HepG2 (cell line): ENCODE measurements around the gene UGP2. TPM values are rescaled to one million over a fixed set of nuclear protein-coding genes. Genes with fewer than 3 reads are reported as not detected.

Source experiments
- AKNA ChIP-seq: sonication (generic); formaldehyde crosslinking; IDR thresholded peaks from 2 replicates; pipeline ENCODE4 v1.4.0; 2020; ENCODE audit warnings: missing genetic modification reagents, borderline replicate concordance
- ARNT2 ChIP-seq: sonication (generic); formaldehyde crosslinking; IDR thresholded peaks from 2 replicates; pipeline ENCODE4 v1.8.0; 2022; ENCODE audit warnings: mild to moderate bottlenecking, low read depth, missing genetic modification reagents, moderate library complexity
- MED13 ChIP-seq: sonication (generic); formaldehyde crosslinking; IDR thresholded peaks from 2 replicates; pipeline ENCODE4 v1.5.0; 2020; ENCODE audit warnings: missing genetic modification reagents
- NR1H2 ChIP-seq: sonication (generic); formaldehyde crosslinking; IDR thresholded peaks from 2 replicates; pipeline ENCODE4 v1.8.1; 2022; ENCODE audit warnings: low read depth, missing genetic modification reagents, borderline replicate concordance
- NR3C1 ChIP-seq: sonication (generic); formaldehyde crosslinking; IDR thresholded peaks from 2 replicates; pipeline ENCODE4 v1.4.0; 2020; ENCODE audit warnings: missing genetic modification reagents
- STAG1 ChIP-seq: sonication (generic); formaldehyde crosslinking; IDR thresholded peaks from 2 replicates; pipeline ENCODE4 v1.4.0; 2020; ENCODE audit warnings: missing genetic modification reagents
- TEAD3 ChIP-seq: optimal IDR thresholded peaks from 2 replicates; pipeline ENCODE3; 2016; ENCODE audit warnings: borderline replicate concordance
- ZBTB38 ChIP-seq: sonication (generic); formaldehyde crosslinking; IDR thresholded peaks from 2 replicates; pipeline ENCODE4 v1.5.1; 2020; ENCODE audit warnings: mild to moderate bottlenecking, missing genetic modification reagents
- ZFAT ChIP-seq: sonication (generic); formaldehyde crosslinking; conservative IDR thresholded peaks from 2 replicates; pipeline ENCODE4 v1.8.1; 2023; ENCODE audit warnings: missing genetic modification reagents, inconsistent platforms
- ZNF142 ChIP-seq: sonication (generic); formaldehyde crosslinking; IDR thresholded peaks from 2 replicates; pipeline ENCODE4 v1.4.0; 2020; ENCODE audit warnings: missing genetic modification reagents
- ZNF605 ChIP-seq: sonication (generic); formaldehyde crosslinking; IDR thresholded peaks from 2 replicates; pipeline ENCODE4 v1.8.0; 2022; ENCODE audit warnings: mild to moderate bottlenecking, missing genetic modification reagents
- ZSCAN29 ChIP-seq: sonication (generic); formaldehyde crosslinking; conservative IDR thresholded peaks from 2 replicates; pipeline ENCODE4 v1.4.0; 2020; ENCODE audit warnings: mild to moderate bottlenecking, missing genetic modification reagents
- polyA plus RNA-seq, 8 experiments: library from polyadenylated mRNA; depleted of rRNA in 3 of 8; stranded (reverse) in 7 of 8; unstranded in 1 of 8; fragments of >200 nt; fragmentation: Illumina TruSeq in 4 of 8; extraction: Trizol in 4 of 8; gene quantifications; 2 replicates each; pipeline versions ENCODE4 v1.2.1 to v1.2.3, GENCODE V29; 2011 to 2016; ENCODE audit warnings: low read depth in 4 of 8, missing spikeins in 1 of 8, mixed read lengths in 1 of 8; ENCODE audit not compliant: insufficient read depth in 1 of 8
- total RNA-seq, 5 experiments: library from RNA; depleted of rRNA; stranded (reverse); fragments of >200 nt; fragmentation: Illumina TruSeq; extraction: Trizol; gene quantifications; 2 replicates each; pipeline ENCODE4 v1.2.3, GENCODE V29; 2016; ENCODE audit warnings: low read depth in 1 of 5
- TF ChIP-seq, protein P1 (sequence below): sonication (generic); formaldehyde crosslinking; IDR thresholded peaks from 2 replicates; pipeline ENCODE4 v1.4.0; 2020; ENCODE audit warnings: missing genetic modification reagents

Gene UGP2
- total and polyA plus RNA-seq, 2 of the 13 experiments (the other 11 are each of a cell fraction or from before 2014, with no cell fraction given), result 96.0 to 134 TPM

DNA sequence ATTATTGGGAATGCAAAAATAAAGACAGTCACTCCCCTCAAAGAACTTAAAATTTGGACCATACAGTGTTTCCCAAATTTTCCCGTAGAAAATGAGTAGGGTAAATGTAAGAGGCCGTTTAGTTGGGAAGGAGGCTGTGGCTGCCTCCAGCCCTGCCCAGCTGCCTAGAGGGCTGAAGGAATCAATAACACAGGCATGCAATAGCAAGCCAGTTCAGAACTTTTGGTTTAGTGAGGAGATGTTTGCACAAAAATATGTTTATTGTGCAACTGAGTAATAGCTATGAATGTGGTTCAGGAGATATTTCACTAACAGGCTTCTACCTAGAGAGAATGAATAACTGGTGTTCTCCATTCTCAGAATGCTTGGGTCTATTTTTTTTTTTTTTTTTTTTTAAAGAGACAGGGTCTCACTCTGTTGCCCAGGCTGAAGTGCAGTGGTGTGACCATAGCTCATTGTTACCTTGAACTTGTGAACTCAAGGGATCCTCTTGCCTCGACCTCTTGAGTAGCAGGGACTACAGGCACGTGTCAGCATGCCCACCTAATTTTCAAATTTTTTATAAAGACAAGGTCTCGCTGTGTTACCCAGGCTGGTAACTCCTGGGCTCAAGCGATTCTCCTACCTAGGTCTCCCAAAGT is 23.6 kb downstream of the UGP2 start (continued):
- no peak for TF ChIP-seq ZNF142 (CRISPR knock-in tag)
- TF ChIP-seq TEAD3 (CRISPR knock-in tag), result no peak
- TF ChIP-seq ARNT2 (CRISPR knock-in tag), result no peak
- no peak for TF ChIP-seq ZNF605 (CRISPR knock-in tag)
- no peak for TF ChIP-seq NR1H2 (CRISPR knock-in tag)
- no peak for TF ChIP-seq ZFAT (CRISPR knock-in tag)
- TF ChIP-seq STAG1 (CRISPR knock-in tag), result no peak
- TF ChIP-seq MED13 (CRISPR knock-in tag), result no peak
- TF ChIP-seq ZBTB38 (CRISPR knock-in tag), result no peak
- no peak for TF ChIP-seq NR3C1 (CRISPR knock-in tag)
- TF ChIP-seq ZSCAN29 (CRISPR knock-in tag), result no peak
- TF ChIP-seq, protein P1, sequence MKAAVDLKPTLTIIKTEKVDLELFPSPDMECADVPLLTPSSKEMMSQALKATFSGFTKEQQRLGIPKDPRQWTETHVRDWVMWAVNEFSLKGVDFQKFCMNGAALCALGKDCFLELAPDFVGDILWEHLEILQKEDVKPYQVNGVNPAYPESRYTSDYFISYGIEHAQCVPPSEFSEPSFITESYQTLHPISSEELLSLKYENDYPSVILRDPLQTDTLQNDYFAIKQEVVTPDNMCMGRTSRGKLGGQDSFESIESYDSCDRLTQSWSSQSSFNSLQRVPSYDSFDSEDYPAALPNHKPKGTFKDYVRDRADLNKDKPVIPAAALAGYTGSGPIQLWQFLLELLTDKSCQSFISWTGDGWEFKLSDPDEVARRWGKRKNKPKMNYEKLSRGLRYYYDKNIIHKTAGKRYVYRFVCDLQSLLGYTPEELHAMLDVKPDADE (CRISPR knock-in tag), result no peak
- TF ChIP-seq AKNA (CRISPR knock-in tag), result no peak
